GM12875 (cell line): ENCODE measurements around the gene SPDL1.

Experiments
- H3K4me3 ChIP-seq: one replicate; pipeline ENCODE4 v1.5.1; 2011; ENCODE audit warnings: low read depth, low read length, control low read depth
- TF ChIP-seq, protein P1 (sequence below): IDR thresholded peaks from 2 replicates; pipeline ENCODE4 v1.5.1; 2011; ENCODE audit warnings: low read depth, mild to moderate bottlenecking, control low read depth, inconsistent platforms, low read length, moderate library complexity, borderline replicate concordance; ENCODE audit not compliant: insufficient read depth

The SPDL1 gene

GRCh38 chr5:169627551-169627950, 44.0 kb downstream of the SPDL1 start:
- H3K4me3 ChIP-seq, result no peak overlapping the region
- TF ChIP-seq, protein P1, sequence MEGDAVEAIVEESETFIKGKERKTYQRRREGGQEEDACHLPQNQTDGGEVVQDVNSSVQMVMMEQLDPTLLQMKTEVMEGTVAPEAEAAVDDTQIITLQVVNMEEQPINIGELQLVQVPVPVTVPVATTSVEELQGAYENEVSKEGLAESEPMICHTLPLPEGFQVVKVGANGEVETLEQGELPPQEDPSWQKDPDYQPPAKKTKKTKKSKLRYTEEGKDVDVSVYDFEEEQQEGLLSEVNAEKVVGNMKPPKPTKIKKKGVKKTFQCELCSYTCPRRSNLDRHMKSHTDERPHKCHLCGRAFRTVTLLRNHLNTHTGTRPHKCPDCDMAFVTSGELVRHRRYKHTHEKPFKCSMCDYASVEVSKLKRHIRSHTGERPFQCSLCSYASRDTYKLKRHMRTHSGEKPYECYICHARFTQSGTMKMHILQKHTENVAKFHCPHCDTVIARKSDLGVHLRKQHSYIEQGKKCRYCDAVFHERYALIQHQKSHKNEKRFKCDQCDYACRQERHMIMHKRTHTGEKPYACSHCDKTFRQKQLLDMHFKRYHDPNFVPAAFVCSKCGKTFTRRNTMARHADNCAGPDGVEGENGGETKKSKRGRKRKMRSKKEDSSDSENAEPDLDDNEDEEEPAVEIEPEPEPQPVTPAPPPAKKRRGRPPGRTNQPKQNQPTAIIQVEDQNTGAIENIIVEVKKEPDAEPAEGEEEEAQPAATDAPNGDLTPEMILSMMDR, result no peak

- TF ChIP-seq, protein P1, result no peak
- H3K4me3 ChIP-seq, result no peak overlapping the region
Measured at GRCh38 chr5:169628892-169629291, 45.3 kb downstream of the SPDL1 start.

- no peak overlapping the region for H3K4me3 ChIP-seq
- TF ChIP-seq, protein P1, result no peak
Measured at GRCh38 chr5:169629847-169630548, 46.4 kb downstream of the SPDL1 start.

DNA sequence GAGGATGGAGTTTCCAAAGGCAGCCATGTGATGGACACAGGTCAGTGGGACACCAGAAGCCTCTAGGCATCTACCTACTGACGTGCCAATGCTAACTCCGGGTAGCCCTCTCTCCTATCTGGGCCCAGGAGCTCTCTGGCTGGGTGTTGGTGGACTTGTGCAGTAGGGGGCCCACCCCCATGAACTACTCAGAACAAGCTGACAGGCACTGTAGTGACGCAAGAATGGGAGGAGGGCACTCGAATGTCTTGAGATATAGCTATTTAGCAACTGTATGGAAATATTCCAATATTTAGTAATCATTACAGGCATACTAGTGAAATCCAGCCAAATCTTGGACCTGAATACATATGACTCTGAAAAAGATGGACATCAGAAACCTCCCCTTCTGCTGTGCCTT, 47.8 kb downstream of the SPDL1 start:
- TF ChIP-seq, protein P1, result no peak
- H3K4me3 ChIP-seq, result no peak overlapping the region

GRCh38 chr5:169632946-169633345, 49.4 kb downstream of the SPDL1 start:
- TF ChIP-seq, protein P1, result no peak

GRCh38 chr5:169634606-169635005, 51.0 kb downstream of the SPDL1 start:
- no peak overlapping the region for H3K4me3 ChIP-seq
- TF ChIP-seq, protein P1, result no peak

More at GRCh38 chr5:169632946-169633345, 49.4 kb downstream of the SPDL1 start:
- H3K4me3 ChIP-seq, result no peak overlapping the region

GRCh38 chr5:169635936-169636335, 52.4 kb downstream of the SPDL1 start:
- H3K4me3 ChIP-seq, result no peak overlapping the region
- TF ChIP-seq, protein P1, result no peak
